Measurements from ENCODE around the gene PIK3CB.
"Not testable (repeated sequence)": the region's sequence is repeated elsewhere in the genome, so short reads cannot be mapped to it uniquely, and the experiment has no call there.

Gene PIK3CB

DNA sequence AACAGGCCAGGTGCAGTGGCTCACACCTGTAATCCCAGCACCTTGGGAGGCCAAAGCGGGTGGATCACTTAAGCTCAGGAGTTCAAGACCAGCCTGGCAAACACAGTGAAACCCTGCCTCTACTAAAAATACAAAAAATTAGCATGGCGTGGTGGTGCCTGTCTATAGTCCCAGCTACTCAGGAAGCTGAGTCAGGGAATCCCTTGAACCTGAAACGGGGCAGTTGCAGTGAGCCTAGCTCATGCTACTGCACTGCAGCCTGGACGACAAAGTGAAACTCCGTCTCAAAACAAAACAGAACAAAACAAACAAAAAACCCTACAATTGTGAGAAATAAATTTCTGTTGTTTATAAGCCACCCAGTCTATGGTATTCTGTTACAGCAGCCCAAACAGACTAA, 94.7 kb downstream of the PIK3CB start:
- H3K27me3 Mint-ChIP-seq (ENCODE audit: low read depth), result no peaks in the 10 kb centered on the region
- H3K27ac Mint-ChIP-seq, result no peak overlapping the region
- H3K4me3 Mint-ChIP-seq, result no peak overlapping the region
- H3K9me3 Mint-ChIP-seq, result no peaks in the 10 kb centered on the region
- no peaks in the 10 kb centered on the region for H3K4me1 Mint-ChIP-seq
- TF ChIP-seq, protein P1, sequence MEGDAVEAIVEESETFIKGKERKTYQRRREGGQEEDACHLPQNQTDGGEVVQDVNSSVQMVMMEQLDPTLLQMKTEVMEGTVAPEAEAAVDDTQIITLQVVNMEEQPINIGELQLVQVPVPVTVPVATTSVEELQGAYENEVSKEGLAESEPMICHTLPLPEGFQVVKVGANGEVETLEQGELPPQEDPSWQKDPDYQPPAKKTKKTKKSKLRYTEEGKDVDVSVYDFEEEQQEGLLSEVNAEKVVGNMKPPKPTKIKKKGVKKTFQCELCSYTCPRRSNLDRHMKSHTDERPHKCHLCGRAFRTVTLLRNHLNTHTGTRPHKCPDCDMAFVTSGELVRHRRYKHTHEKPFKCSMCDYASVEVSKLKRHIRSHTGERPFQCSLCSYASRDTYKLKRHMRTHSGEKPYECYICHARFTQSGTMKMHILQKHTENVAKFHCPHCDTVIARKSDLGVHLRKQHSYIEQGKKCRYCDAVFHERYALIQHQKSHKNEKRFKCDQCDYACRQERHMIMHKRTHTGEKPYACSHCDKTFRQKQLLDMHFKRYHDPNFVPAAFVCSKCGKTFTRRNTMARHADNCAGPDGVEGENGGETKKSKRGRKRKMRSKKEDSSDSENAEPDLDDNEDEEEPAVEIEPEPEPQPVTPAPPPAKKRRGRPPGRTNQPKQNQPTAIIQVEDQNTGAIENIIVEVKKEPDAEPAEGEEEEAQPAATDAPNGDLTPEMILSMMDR (IDR thresholded peaks at IDR 0.05; ENCODE audit: unreplicated experiment in 3 of 3), result no peak
- peaks cover 21% of the 10 kb centered on the region for H3K36me3 Mint-ChIP-seq (ENCODE audit: low read depth)

DNA sequence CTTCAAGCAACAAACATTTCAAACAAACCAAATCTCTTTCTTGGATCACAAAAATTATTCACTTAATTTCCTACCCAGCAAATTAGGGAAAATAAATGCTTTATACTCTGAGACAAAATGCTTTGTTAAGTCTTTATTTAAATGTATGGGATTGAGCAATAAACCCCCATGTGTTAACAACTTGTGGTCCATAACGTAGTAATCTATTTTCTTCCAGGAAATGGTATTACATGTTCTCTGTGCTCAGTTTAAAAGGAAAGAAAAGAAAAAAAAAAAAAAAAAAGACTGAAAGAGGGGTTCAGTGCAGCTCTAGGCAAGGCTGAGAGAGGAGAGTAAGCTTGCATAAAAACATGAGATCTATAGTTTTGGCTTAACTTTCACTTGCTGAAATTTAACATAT, 102.3 kb downstream of the PIK3CB start:
- Mint-ChIP-seq H3K4me1 (peaks cover under 1% of the 10 kb centered on the region), H3K36me3 (ENCODE audit: low read depth) (peaks cover 20% of the 10 kb centered on the region), H3K4me3 (no peak overlapping the region), H3K9me3 (no peaks in the 10 kb centered on the region), H3K27me3 (ENCODE audit: low read depth) (no peaks in the 10 kb centered on the region), H3K27ac (no peak overlapping the region)
- TF ChIP-seq, protein P1 (IDR thresholded peaks at IDR 0.05; ENCODE audit: unreplicated experiment in 3 of 3), result no peak

DNA sequence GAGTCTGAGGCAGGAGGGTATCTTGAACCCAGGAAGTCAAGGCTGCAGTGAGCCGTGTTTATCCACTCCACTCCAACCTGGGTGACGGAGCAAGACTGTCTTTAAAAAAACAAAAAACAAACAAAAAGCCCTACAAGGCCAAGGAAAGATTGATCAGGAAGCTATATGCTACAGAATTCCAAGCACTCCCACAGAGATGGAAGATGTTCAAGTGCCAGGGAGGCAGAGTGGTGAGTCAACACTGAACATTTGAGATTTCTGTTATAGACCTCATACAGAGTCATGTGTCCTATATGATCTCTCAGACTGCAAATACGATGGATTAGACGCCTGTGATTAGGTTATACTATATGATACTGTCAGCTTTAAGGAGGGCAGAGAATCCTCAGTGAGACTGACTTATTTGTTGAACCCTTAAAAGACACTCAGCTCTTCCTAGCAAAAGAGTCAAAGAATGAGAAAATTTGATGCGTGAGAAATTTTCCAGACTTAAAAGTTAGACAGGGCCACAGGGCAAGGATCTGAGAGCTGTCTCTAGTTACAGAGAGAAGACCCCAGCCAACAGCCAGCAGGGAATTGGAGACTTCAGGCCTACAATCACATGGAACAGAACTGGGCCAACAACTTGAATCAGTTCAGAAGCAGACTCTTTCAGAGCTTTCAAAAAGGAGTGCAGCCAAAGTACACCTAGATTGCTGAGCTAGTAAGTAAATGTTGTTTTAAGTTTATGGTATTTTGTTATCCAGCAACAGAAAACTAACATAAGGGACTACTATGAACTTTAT, 107.6 kb downstream of the PIK3CB start:
- no peaks in the 10 kb centered on the region for H3K9me3 Mint-ChIP-seq

DNA sequence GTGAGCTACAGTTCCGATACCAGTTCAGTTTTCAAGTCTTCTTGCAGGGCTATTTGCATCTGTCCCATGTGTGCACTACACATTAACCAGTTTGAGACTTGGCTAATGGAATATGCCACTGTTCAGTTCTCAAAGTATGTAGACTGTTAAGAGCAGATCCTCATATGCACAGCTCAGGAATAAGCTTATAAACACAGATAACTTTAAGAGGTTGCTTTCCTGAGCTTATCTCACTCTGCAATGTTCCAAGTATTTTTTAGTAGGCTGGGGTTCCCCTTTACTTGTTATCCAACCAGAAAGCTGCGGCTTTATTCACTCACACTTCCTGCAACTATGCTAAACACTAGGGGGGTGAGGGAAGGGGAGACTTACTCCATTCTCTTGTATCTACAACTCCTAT, 108.7 kb downstream of the PIK3CB start:
- Mint-ChIP-seq H3K27ac (peak overlapping the region; percentile 78 to 94 (median 79)), H3K4me1 (peaks cover 20% of the 10 kb centered on the region)
- not testable (repeated sequence) for H3K4me3 Mint-ChIP-seq; H3K9me3 Mint-ChIP-seq; H3K36me3 Mint-ChIP-seq (ENCODE audit: low read depth); H3K27me3 Mint-ChIP-seq (ENCODE audit: low read depth)

More for the DNA sequence above, 107.6 kb downstream of the PIK3CB start:
- Mint-ChIP-seq H3K27me3 (ENCODE audit: low read depth) (no peaks in the 10 kb centered on the region), H3K4me1 (peaks cover 20% of the 10 kb centered on the region), H3K4me3 (no peak overlapping the region), H3K27ac (peak overlapping the region; percentile 78 to 94 (median 79)), H3K36me3 (ENCODE audit: low read depth) (peaks cover 9% of the 10 kb centered on the region)
- TF ChIP-seq, protein P1 (IDR thresholded peaks at IDR 0.05; ENCODE audit: unreplicated experiment in 3 of 3), result no peak

DNA sequence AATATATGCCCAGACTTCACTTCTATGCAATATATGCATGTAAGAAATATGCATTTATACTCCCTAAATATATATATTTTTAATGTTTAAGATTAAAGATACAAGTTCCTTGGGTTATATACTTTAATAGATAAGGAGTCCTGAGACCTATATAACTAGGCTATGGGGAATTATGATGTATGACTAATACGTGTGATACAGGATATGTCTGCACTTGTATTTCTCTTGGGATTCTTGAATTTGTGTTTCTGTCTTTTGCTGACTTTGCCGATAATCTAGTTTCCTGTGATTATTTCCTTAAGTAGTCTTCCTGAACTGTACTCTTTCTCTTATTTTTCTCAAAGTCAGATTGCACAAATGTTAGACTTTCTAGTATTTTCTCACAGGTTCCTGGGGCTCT, 109.6 kb downstream of the PIK3CB start:
- TF ChIP-seq, protein P1 (IDR thresholded peaks at IDR 0.05; ENCODE audit: unreplicated experiment in 3 of 3), result no peak
- Mint-ChIP-seq H3K4me1 (peaks cover 20% of the 10 kb centered on the region), H3K27ac (peak overlapping the region in 1 of 3 experiments; percentile 12), H3K4me3 (no peak overlapping the region), H3K27me3 (ENCODE audit: low read depth) (no peaks in the 10 kb centered on the region), H3K9me3 (no peaks in the 10 kb centered on the region), H3K36me3 (ENCODE audit: low read depth) (peaks cover 6% of the 10 kb centered on the region)

DNA sequence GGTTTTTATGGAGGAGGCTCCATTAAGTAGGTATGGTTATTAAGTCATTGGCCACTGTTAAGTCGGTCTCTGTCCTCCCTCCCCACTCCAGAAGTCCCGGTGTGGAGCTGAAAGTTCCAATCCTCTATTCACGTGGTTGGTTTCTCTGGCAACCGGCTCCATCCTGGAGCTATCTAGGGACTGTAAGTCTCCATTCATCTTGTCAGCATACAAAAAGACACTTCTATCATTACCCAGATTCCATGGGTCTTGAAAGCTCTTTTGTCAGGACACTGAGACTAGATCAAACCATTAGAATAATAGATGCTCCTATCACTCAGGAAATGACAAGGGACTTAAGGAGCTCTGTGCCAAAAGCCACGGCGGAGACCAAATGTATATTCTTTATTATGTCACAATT, 110.3 kb downstream of the PIK3CB start:
- Mint-ChIP-seq H3K4me3 (no peak overlapping the region), H3K9me3 (no peaks in the 10 kb centered on the region), H3K27ac (peak overlapping the region in 1 of 3 experiments; percentile 12), H3K4me1 (peaks cover 20% of the 10 kb centered on the region), H3K36me3 (ENCODE audit: low read depth) (peaks cover 9% of the 10 kb centered on the region), H3K27me3 (ENCODE audit: low read depth) (no peaks in the 10 kb centered on the region)
- TF ChIP-seq, protein P1 (IDR thresholded peaks at IDR 0.05; ENCODE audit: unreplicated experiment in 3 of 3), result no peak

All from nephron (organoid).